Vagina (tissue), 2 donors: ENCODE measurements around the gene SFXN3.

ENCODE experiments used
- POLR2A ChIP-seq, 2 donors: fragments of 450-650 bp; IDR thresholded peaks; one replicate each; pipeline ENCODE4 v1.6.1; 2017; ENCODE audit warnings: antibody characterized with exemption in 2 of 2, mild to moderate bottlenecking in 2 of 2, moderate library complexity in 2 of 2
- TF ChIP-seq, protein P1 (sequence below), 3 experiments: fragments of 450-650 bp in 2 of 3; fragments of 200-600 bp in 1 of 3; sonication (generic) in 1 of 3; IDR thresholded peaks; one replicate each; pipeline ENCODE4 v1.5.1; 2017 to 2019; ENCODE audit warnings: antibody characterized with exemption in 3 of 3, mild to moderate bottlenecking in 2 of 3, moderate library complexity in 2 of 3

DNA sequence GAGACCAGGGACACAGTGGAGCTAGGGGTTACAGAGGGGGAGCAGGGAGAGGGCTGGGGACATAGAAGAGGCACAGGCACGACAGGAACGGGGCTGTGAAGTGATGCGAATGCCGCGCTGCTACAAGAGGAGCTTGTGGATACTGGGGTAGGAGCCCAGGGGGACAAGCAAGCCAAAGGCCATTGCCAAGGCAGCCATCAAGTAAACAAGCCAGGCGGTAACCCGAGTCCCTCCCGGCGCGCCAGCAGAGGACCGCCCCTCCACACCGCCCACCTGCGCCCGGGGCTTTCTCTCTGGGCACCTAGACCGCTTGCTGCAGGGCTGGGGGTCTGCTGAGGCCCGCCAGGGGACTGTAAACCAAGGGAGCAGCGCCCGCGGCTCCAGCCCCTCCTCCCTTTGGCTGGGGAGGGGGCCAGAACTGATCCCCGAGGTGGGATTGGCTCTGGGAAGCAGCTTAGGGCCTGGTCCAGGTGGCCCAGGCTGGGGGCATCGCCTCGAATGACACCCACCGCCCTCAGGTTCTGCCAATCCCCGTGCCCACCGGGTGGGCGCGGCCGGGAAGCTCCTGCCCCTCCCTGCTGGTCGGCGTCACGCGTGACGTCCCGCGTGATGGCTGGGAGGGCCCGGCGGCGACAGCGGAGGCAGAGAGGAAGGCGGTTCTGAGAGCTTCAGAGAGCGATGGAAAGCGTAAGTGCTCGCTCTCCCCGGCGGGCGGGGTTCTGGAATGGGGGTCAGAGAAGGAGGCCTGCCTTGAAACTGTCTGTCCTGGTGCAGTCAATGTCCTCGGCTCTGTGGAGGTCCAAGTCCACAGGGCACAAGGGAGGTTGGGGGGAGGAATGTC is 982 bp downstream of the SFXN3 start:
- TF ChIP-seq, protein P1, sequence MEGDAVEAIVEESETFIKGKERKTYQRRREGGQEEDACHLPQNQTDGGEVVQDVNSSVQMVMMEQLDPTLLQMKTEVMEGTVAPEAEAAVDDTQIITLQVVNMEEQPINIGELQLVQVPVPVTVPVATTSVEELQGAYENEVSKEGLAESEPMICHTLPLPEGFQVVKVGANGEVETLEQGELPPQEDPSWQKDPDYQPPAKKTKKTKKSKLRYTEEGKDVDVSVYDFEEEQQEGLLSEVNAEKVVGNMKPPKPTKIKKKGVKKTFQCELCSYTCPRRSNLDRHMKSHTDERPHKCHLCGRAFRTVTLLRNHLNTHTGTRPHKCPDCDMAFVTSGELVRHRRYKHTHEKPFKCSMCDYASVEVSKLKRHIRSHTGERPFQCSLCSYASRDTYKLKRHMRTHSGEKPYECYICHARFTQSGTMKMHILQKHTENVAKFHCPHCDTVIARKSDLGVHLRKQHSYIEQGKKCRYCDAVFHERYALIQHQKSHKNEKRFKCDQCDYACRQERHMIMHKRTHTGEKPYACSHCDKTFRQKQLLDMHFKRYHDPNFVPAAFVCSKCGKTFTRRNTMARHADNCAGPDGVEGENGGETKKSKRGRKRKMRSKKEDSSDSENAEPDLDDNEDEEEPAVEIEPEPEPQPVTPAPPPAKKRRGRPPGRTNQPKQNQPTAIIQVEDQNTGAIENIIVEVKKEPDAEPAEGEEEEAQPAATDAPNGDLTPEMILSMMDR (IDR thresholded peaks at IDR 0.05): no peak
- TF ChIP-seq POLR2A (IDR thresholded peaks at IDR 0.05): peak in 1 of 2 donors; percentile 66
